GM13977 (cell line): ENCODE results near the gene MRPS7.
A peak's percentile ranks its signal among the peaks of the same experiment; 100 is the strongest.

Source experiments
- DNase-seq: peaks from one replicate; pipeline ENCODE4 v3.0.0; 2012; ENCODE audit warnings: low spot score
- in situ Hi-C: fragments of 300-500 bp; cut with MboI; formaldehyde crosslinking; loops from one replicate; pipeline ENCODE4 v1.12.0; 2022; ENCODE audit warnings: low sequenced_read_pairs, low pct_unique_long_range_greater_than_20kb, mixed read lengths, inconsistent platforms; ENCODE audit not compliant: unreplicated experiment
- TF ChIP-seq, protein P1 (sequence below): IDR thresholded peaks from 2 replicates; pipeline ENCODE4 v1.5.1; 2012; ENCODE audit warnings: mild to moderate bottlenecking, control low read depth; ENCODE audit not compliant: insufficient read depth; ENCODE audit errors: extremely low read depth, missing control alignments

Gene MRPS7

DNA sequence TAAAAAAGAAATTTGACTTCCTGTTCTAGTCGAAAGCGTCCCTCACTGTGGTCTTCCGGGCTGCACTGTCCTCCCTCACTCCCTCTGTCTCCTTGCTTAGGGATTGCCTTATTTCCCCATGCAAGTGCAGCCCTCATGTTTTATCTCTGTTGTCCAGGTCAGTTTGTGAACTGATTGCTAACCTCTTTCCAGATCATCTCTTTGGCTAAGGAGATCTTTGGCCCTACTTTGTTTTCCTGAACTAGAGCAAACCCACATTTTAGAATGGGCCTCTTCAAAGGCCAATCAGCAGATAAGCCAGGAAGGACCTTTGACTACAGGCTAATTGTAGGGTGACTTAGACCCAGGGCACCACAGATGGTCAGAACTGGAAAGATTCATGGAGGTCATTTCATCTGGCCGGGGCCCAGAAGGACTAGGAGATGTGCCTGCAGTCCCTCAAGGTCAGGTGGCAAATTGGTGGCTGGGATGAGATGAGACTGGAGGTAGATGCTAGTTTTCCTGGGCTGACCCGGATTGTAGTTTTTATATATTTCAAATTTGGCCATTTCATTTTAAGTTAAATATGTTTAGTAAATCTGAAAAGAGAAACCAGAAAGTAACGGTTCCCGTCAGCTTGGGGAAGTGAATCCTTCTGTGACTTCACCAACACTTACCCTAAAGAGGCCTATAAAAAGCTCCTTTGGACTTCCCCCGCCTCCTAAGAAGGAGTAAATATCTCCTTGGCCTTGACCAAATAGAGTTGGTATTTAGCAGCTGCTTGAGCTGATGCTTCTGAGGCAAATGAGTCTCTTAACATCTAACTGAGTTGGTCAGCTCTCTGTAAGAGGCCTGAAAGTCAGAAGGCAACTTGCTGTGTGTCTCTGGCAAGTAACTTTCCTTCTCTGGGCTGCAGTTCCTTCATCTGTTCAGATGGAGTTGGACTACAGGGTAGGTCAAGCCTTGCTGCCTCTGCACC, 33.8 kb downstream of the MRPS7 start:
- in situ Hi-C loops: no loop called here
- TF ChIP-seq, protein P1, sequence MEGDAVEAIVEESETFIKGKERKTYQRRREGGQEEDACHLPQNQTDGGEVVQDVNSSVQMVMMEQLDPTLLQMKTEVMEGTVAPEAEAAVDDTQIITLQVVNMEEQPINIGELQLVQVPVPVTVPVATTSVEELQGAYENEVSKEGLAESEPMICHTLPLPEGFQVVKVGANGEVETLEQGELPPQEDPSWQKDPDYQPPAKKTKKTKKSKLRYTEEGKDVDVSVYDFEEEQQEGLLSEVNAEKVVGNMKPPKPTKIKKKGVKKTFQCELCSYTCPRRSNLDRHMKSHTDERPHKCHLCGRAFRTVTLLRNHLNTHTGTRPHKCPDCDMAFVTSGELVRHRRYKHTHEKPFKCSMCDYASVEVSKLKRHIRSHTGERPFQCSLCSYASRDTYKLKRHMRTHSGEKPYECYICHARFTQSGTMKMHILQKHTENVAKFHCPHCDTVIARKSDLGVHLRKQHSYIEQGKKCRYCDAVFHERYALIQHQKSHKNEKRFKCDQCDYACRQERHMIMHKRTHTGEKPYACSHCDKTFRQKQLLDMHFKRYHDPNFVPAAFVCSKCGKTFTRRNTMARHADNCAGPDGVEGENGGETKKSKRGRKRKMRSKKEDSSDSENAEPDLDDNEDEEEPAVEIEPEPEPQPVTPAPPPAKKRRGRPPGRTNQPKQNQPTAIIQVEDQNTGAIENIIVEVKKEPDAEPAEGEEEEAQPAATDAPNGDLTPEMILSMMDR: no peak
- peak; percentile 73 for DNase-seq

DNA sequence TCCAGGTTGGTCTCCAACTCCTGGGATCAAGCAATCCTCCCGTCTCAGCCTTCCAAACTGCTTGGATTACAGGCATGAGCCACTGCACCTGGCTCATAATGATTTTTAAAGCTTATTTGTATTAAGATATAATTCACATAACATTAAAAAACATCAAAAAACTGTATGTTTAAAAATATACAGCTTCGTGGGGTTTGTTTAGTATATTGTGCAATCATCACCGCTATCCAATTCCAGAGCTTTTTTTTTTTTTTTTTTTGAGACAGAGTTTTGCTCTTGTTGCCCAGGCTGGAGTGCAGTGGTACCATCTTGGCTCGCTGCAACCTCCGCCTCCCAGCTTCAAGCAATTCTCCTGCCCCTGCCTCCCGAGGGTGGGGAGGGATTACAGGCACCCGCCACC, 38.6 kb downstream of the MRPS7 start:
- in situ Hi-C loops: no loop called here
- DNase-seq: no peak
- TF ChIP-seq, protein P1: no peak

DNA sequence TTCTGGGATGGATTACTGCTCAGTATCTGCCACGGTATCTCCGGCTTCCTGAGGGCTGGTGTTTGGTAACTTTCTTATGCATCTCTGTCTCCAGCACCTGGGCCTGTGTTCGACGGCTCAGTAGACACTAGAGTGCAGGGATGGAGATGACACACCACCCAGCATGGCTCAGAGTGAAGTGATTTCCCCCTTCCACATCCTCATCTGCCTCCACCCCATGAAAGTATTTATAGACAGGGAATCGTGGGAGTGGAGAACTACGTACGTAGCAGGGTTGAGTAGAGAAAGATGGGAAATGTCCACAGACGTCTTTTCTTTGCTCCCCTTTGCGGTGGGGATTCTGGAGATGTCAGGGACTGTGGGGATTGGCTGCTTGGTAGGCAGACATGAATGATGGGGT, 39.4 kb downstream of the MRPS7 start:
- DNase-seq: no peak
- in situ Hi-C loops: no loop called here
- TF ChIP-seq, protein P1: no peak

DNA sequence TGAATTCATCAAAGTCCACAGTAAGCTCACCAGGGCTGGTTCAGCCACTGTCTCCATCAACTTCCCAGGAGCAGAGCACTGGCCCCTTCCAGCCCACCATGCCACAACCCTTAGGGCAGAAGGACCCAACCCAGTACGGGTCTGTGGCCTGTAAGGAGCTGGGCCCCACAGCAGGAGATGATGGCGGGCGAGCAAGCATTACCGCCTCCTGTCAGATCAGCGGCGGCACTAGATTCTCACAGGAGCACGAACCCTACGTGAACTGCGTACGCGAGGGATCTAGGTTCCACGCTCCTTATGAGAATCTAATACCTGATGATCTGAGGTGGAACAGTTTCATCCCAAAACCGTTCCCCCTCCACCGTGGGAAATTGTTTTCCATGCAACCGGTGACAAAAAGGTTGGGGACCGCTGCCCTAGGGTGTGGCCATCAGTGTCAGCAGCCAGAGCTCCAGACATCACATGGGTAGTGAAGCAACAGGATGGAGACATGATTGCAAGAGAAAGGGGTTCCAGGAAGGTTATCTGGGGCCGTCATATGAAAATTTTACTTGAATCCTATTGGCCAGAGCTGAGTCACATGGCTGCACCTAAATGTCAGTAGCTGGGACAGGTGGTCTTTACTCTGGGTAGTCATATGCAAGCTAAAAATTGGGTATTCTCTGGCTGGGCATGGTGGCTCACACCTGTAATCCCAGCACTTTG, 40.0 kb downstream of the MRPS7 start:
- TF ChIP-seq, protein P1: no peak
- no peak for DNase-seq

DNA sequence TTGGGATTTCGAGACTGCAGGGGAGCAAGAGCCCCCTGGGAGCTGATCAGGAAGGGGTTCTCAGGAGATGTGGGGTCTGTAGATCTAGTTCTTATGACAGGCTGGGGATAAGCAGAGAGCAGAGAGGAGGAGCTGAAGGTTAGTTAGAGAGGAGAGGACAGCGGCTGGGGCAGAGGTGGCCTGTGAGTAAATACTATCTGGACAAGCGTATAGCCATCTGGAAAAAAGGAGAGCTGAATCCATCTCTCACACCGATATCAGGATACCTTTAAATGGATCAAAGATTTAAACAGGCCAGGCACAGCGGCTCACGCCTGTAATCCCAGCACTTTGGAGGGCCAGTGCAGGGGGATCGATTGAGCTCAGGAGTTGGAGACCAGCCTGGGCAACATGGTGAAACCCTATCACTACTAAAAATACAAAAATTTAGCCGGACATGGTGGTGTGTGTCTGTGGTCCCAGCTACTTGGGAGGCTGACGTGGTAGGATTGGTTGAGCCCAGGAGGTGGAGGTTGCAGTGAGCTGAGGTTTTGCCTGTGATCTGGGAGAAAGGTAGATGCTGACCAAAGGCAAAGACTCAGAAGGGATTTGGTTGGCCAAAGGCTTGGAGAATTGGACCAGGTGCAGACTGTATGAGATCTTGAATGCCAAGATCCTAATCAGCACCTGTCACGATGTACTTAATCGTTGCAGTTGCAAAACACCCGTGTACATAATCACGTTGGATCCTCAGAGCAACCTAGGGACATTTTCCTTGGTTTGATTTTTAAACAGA, 46.5 kb downstream of the MRPS7 start:
- TF ChIP-seq, protein P1: no peak
- in situ Hi-C loops: no loop called here

More for the DNA sequence above, 40.0 kb downstream of the MRPS7 start:
- in situ Hi-C loops: no loop called here

DNA sequence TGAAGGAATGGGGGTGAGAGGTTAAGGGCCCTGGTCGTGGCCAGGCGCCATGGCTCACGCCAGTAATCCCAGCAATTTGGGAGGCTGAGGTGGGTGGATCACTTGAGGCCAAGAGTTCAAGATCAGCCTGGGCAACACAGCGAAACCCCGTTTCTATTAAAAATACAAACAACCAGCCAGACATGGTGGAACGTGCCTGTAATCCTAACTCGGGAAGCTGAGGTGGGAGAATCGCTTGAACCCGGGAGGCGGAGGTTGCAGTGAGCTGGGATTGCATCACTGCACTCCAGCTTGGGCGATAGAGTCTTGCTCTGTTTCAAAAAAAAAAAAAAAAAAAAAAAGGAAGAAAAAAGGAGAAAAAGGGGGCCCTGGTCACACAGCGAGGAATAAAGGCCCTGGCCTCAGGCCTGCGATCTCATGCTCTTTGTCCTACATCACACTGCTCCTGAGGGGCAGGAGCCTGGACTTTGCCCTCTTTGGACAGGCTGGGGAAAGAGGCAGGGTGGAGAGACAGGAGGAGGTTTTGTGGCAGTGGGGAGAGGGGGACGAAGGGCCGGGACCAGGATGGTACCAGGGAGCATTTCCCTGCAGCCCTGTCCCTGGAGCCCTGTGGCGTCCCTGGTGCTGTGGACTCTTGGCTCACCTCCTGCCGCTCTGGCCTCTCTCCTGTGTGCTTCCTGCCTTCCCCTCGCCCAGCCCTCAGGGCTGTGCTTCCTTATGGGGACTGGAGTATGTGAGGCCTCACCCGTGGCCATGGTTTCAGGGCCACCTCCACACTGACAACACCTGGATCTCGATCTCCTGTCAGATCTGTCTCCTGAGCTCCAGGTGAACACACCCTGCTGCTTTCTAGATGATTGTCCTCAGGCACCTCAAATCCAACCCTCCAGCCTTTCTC, 47.3 kb downstream of the MRPS7 start:
- no peak for DNase-seq
- TF ChIP-seq, protein P1: no peak
- in situ Hi-C loops: no loop called here

More for the DNA sequence above, 46.5 kb downstream of the MRPS7 start:
- no peak for DNase-seq
